ENCODE measurements around the gene PSMB5. TPM values are rescaled to one million over a fixed set of nuclear protein-coding genes. Genes with fewer than 3 reads are reported as not detected.

The PSMB5 gene
- total RNA-seq, 1 donor from 2014 or later = 103 TPM

- DNase-seq (ENCODE audit: low spot score) = no peak
Observed at GRCh38 chr14:23058654-23059504, 24.2 kb upstream of the PSMB5 start.

DNA sequence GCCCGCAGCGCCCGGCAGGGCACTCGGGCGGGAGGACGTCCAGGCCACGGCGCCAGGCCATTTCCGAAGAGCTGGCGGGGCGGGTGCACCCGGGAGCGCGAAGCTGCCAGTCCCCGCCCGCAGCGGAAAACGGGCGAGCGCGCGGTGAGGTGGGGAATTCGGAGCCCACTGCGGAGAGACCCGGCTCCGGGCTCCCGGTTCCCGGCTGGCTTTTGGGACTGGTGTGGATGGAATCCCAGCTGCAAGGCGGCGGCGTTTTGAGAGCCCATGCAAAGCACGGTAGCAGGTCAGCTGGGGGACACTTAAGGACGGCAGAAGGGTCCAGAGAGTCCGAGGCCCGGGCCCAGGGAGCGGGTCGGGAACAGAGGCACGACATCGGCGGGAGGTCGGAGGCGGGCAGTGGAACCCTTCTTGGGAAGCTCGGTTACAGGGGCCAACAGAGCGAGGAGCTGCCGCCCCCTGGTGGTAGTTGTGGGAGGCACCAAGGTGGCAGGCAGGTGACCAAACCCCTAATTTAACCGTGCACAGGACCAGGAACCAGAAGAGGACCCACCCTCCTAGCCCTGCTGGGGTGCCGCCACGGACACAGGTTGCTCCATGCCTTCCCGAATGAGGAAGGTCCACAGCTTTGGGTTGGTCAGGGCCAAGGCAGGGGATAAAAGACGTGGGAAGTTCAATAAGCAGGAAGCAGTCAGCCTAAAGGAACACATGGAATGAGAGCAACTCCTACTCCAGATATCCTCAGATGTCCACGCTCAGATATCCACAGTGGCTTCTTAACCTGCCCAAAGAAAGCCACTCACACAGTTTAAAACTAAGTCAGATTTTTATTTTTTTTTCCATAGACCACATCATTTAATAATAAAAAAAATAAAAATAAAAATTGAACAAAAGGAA, 23.3 kb upstream of the PSMB5 start:
- peak; percentile 90 for DNase-seq (ENCODE audit: low spot score)

- peak; percentile 74 for DNase-seq (ENCODE audit: low spot score)
Observed at GRCh38 chr14:23056956-23057756, 22.5 kb upstream of the PSMB5 start, which contains the start of gene CDH24. TSS of gene CDH24 (minus strand) at chr14:23057520. CDS start at chr14:23055733, 1,787 bp downstream.

DNA sequence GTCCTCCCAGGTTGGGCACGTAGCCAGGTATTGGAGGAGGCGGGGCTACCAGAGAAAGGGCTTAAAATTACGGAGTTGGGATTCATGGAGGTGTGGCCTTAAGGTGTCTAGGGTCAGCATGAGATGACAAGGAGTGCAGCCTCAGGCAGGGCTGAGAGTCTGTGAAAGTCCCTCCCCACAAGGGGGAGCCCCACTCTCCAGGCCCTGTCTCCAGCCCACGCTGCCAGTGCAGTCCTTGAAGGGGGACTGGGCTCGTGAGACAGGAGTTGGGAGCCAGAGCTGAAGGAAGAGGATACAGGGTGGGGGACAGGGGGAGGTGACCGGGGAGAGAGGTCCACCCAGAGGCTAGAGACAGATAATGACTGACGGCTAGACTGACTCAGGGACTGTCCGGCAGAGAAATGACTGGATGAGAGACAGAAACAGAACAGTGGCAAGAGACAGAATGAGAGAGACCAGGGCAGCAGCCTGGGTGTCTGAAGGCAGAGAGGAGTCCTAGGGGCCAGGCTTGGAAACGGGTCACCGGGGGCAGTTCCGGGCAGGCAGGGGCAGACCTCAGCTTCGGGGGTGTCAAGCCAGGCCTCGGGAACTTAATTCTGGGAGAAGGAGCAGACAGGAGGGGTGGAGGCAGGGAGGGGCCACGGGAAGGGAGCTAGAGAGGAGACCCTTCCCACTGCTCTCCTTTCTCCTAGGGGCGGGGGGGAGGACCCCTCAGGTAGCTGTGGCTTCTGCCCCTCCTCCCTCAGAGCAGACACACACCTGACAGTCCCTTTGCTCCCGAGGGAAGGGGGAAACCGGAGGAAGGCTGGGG, 21.6 kb upstream of the PSMB5 start:
- DNase-seq (ENCODE audit: low spot score) = peak; percentile 61

- no peak for DNase-seq (ENCODE audit: low spot score)
Observed at GRCh38 chr14:23055621-23056144, 21.0 kb upstream of the PSMB5 start.

- DNase-seq (ENCODE audit: low spot score) = no peak
Observed at GRCh38 chr14:23055147-23055550, 20.4 kb upstream of the PSMB5 start.

DNA sequence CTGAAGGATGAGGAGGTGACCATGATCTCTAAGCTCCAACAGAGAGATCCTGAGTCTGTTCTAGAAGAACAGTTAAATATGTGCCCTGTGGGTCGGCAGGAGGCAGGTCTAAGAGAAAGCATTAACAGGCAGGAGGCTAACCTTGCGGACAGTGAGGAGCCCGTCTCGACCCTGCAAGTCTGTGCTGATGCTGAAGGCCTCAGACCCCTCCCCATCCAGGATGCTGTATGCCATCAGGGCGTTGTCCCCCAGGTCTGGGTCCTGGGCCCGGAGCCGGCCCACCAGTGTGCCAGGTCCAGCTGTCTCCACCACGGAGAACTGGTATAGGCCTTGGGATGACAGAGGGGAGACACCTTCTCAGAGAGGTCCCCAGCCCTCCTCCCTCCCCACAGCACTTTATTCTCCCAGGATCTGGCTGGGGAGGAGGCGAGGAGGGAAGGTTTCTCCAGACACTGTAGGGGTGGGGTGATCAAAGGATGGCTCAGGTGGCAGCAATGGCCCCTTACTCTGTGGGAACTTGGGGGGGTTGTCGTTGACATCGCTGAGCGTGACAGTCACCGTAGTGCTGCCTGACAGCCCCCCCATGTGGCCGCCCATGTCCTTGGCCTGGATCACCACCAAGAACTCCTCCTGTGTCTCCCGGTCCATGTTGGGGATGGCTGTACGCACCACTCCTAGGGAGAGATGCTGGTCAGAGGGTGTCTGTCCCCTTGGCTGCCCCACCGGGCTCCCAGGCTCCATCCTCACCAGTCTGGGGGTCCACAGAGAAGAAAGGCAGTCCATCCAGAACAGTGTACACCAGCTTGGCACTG, 19.5 kb upstream of the PSMB5 start:
- DNase-seq (ENCODE audit: low spot score) = no peak

GRCh38 chr14:23053426-23053825, 18.7 kb upstream of the PSMB5 start:
- no peak for DNase-seq (ENCODE audit: low spot score)

- no peak for DNase-seq (ENCODE audit: low spot score)
Observed at GRCh38 chr14:23052671-23053070, 18.0 kb upstream of the PSMB5 start.

GRCh38 chr14:23052182-23052623, 17.5 kb upstream of the PSMB5 start:
- DNase-seq (ENCODE audit: low spot score) = no peak

DNA sequence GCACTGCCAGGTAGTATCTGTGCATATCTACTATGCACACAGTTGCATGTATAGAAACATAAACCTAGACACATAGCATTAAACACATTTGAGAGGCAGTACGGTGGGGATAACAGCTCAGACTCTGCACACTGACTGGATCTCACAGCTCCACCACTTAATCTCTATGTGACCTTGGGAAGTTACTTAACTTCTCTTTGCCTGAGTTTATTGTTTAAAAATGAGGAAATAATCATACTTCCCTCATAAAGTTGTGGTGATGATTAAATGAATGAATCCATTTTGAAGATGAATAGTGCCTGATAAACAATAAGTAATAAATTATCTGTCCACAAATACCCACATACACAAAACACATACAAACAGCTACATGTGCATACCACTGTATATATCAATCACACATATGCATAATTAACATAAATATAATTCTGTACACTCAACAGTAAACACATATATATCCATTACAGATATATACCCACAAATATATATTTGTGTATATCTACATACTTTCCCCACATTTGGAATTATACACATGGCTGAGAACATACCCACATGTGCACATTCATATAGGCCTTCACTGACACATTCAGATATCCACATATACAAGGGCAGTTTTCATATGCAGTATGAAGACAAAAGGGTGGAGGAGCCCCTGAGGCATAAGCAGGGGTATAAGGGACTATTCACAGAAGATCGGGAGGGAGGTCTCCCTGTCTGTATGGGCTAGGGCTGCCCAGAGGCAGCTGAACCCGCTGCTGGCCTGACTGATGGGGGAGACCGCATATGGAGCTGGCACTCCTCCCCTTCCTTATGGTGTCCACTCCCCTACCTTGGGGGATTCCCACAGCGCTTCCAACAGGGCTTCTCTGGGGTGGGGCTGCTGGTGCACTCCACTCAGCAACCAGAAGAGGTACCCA, 16.7 kb upstream of the PSMB5 start:
- DNase-seq (ENCODE audit: low spot score) = no peak

DNA sequence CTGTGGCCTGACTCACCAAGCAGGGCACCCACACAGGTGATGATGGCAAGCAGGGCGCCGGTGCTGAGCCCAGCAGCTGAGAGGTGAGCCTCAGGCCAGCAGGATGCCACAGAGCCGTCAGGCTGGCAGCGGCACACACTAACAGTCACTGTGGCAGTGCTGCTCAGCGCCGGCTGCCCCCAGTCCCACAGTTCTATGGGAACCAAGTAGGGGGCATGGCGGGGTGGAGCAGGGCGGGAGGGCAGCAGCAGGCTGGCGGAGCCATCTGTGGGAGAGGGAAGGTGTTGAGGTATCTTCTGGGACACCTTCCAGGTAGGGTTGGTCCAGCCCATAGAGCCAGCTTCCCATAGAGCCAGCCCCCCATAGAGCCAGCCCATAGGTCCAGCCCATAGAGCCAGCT, 14.3 kb upstream of the PSMB5 start:
- no peak for DNase-seq (ENCODE audit: low spot score)

DNA sequence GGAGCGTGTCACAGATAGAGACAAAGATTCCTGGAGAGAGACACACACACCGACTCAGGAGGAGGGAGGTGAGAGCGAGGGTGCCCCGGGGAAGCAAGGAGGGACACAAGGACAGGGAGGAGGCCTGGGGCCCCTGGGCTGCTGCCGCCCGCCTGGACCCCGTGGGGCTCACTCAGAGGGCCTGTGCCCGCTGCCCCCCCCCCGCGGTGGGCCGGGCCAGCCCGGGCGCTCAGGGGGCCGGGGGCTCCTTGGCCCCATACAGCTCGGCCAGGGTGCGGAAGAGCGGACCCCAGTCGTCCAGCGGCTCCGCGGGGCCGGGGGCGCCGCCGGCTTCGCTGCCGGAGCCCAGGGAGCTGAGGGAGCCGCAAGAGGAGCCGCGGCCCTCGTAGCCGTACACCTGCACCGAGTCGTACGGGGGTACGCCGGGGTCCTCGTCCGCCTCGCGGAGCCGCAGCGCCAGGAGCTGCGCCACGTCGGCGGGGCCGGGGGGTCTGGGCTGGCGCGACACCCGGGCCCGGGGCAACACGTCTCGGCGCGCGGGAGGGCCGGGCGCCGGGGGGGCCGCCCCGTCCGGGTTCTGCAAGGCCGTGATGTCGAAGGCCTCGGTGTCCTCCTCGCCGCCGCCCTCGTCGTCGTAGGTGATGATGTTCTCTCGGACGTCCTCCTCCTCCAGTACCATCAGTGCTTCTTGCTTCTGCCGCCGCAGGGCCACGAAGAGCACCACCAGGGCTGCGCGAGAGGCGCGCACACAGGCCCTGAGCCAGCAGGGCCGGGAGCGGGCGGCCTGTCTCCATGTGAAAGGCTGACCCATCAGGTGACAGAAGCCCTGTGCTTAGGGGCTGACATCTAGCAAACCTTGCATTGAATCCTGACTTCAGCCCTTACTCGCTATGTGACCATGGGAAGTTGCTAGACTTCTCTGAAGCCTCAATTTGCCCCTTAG, 13.3 kb upstream of the PSMB5 start:
- DNase-seq (ENCODE audit: low spot score) = no peak

DNA sequence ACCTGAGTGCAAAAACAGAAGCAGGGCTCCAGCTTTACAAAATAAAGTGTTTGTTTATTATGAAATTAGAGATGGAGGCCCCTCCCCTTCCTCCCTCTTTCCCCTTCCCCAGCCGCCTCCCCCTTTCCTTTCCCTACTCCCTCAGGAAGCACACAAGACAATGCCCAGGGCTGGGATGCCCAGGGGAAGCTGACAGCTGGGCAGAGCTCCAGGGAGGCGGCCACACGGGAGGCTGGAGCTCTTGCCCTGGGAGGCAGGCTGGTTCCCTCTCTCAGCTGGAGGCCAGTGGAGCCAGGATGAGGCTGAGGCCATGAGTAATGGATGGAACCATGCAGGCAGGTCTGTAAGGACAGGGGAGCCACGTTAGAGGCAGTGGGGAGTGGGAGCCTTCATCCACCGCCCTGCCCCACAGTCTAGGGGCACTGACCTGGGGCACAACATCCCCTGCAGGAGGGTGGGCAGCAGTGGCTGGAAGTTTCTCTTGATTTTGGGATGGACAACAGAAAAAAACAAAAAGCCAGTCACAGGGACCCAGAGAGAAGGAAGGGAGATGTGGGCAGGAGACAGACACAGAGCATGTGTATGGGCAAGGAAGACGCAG, 12.4 kb upstream of the PSMB5 start:
- DNase-seq (ENCODE audit: low spot score) = no peak

- DNase-seq (ENCODE audit: low spot score) = no peak
Observed at GRCh38 chr14:23045419-23046357, 11.0 kb upstream of the PSMB5 start.

GRCh38 chr14:23044840-23045239, 10.1 kb upstream of the PSMB5 start:
- DNase-seq (ENCODE audit: low spot score) = no peak

Measured in mucosa of gallbladder (tissue), 1 donor.